Measurements from ENCODE around the gene CTXND2.

CTXND2 gene

GRCh38 chr1:150909585-150910180 is 22.7 kb downstream of the CTXND2 start:
- DNase-seq (ENCODE audit: low spot score), result no peak
- in situ Hi-C loops (cut with MboI; ENCODE audit: low pct_unique_long_range_greater_than_20kb, low sequenced_read_pairs, unreplicated experiment), result no loop called here

GRCh38 chr1:150912623-150913022 is 25.7 kb downstream of the CTXND2 start:
- no peak for DNase-seq (ENCODE audit: low spot score)
- in situ Hi-C loops (cut with MboI; ENCODE audit: low pct_unique_long_range_greater_than_20kb, low sequenced_read_pairs, unreplicated experiment), result no loop called here
- no peak for TF ChIP-seq CTCF (IDR thresholded peaks at IDR 0.05; ENCODE audit: extremely low read depth, insufficient read depth, missing control alignments)

More at GRCh38 chr1:150909585-150910180, 22.7 kb downstream of the CTXND2 start:
- no peak for TF ChIP-seq CTCF (IDR thresholded peaks at IDR 0.05; ENCODE audit: extremely low read depth, insufficient read depth, missing control alignments)

GRCh38 chr1:150917387-150917786 is 30.5 kb downstream of the CTXND2 start:
- in situ Hi-C loops (cut with MboI; ENCODE audit: low pct_unique_long_range_greater_than_20kb, low sequenced_read_pairs, unreplicated experiment), result no loop called here
- no peak for DNase-seq (ENCODE audit: low spot score)
- TF ChIP-seq CTCF (IDR thresholded peaks at IDR 0.05; ENCODE audit: extremely low read depth, insufficient read depth, missing control alignments), result no peak

GRCh38 chr1:150922519-150922975 is 35.6 kb downstream of the CTXND2 start:
- peak; percentile 81 for DNase-seq (ENCODE audit: low spot score)
- in situ Hi-C loops (cut with MboI; ENCODE audit: low pct_unique_long_range_greater_than_20kb, low sequenced_read_pairs, unreplicated experiment), result no loop called here
- peak; percentile 74 for TF ChIP-seq CTCF (IDR thresholded peaks at IDR 0.05; ENCODE audit: extremely low read depth, insufficient read depth, missing control alignments)

GRCh38 chr1:150925080-150925479 is 38.1 kb downstream of the CTXND2 start:
- DNase-seq (ENCODE audit: low spot score), result no peak
- in situ Hi-C loops (cut with MboI; ENCODE audit: low pct_unique_long_range_greater_than_20kb, low sequenced_read_pairs, unreplicated experiment), result no loop called here
- TF ChIP-seq CTCF (IDR thresholded peaks at IDR 0.05; ENCODE audit: extremely low read depth, insufficient read depth, missing control alignments), result no peak

- peak; percentile 13 for TF ChIP-seq CTCF (IDR thresholded peaks at IDR 0.05; ENCODE audit: extremely low read depth, insufficient read depth, missing control alignments)
These were observed 39.3 kb downstream of the CTXND2 start, which contains the start of gene SETDB1 for GRCh38 chr1:150926097-150926741. Gene SETDB1 (plus strand): TSS chr1:150926363. CDS start chr1:150927715, 1,352 bp downstream.

More at GRCh38 chr1:150926097-150926741, 39.3 kb downstream of the CTXND2 start, which contains the start of gene SETDB1:
- DNase-seq (ENCODE audit: low spot score), result peak; percentile 88
- in situ Hi-C loops (cut with MboI; ENCODE audit: low pct_unique_long_range_greater_than_20kb, low sequenced_read_pairs, unreplicated experiment), result no loop called here

Data from GM13977 (cell line).